ENCODE results near the gene TTC21B.

GRCh38 chr2:165847001-165847400, 106.6 kb downstream of the TTC21B start:
- TF ChIP-seq, protein P1, sequence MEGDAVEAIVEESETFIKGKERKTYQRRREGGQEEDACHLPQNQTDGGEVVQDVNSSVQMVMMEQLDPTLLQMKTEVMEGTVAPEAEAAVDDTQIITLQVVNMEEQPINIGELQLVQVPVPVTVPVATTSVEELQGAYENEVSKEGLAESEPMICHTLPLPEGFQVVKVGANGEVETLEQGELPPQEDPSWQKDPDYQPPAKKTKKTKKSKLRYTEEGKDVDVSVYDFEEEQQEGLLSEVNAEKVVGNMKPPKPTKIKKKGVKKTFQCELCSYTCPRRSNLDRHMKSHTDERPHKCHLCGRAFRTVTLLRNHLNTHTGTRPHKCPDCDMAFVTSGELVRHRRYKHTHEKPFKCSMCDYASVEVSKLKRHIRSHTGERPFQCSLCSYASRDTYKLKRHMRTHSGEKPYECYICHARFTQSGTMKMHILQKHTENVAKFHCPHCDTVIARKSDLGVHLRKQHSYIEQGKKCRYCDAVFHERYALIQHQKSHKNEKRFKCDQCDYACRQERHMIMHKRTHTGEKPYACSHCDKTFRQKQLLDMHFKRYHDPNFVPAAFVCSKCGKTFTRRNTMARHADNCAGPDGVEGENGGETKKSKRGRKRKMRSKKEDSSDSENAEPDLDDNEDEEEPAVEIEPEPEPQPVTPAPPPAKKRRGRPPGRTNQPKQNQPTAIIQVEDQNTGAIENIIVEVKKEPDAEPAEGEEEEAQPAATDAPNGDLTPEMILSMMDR (IDR thresholded peaks at IDR 0.05) = no peak
- no peak for TF ChIP-seq POLR2A (IDR thresholded peaks at IDR 0.05)

Data from vagina (tissue), 2 donors.